ENCODE data around the gene NR2F1. TPM values are rescaled to one million over a fixed set of nuclear protein-coding genes. Genes with fewer than 3 reads are reported as not detected.

NR2F1 gene
- total RNA-seq, 4 donors from 2014 or later: 2.1 to 28.1 (median 7.0) TPM

DNA sequence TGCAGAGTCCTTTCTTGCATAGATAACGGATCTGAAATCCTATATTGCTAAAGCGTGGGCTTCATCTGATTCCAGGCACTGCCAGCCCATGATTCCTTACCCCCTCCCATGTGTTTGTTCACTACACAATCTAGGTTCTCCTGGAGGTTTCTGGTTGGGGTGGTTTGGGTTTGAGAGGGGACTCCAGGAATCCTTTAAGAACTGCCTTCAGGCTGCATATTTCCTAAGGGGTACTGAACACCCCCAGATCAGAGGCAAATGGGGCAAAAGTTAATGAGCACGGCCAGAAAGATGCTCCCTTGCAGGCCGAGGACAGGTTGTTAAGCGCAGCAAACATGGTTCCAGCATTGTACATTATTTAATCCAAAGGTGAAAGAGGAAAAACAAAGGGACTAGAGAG lies 9.9 kb downstream of the NR2F1 start:
- Histone ChIP-seq H3K27ac (no peak overlapping the region), H3K9me3 (peaks cover 0 to 10% (median 0%) of the 10 kb centered on the region in 4 donors), H3K27me3 (peaks cover 0 to 20% of the 10 kb centered on the region in 2 donors), H3K36me3 (no peaks in the 10 kb centered on the region), H3K4me1 (no peaks in the 10 kb centered on the region), H3K4me3 (no peak overlapping the region)
- DNase-seq: no peak
- TF ChIP-seq, protein P1, sequence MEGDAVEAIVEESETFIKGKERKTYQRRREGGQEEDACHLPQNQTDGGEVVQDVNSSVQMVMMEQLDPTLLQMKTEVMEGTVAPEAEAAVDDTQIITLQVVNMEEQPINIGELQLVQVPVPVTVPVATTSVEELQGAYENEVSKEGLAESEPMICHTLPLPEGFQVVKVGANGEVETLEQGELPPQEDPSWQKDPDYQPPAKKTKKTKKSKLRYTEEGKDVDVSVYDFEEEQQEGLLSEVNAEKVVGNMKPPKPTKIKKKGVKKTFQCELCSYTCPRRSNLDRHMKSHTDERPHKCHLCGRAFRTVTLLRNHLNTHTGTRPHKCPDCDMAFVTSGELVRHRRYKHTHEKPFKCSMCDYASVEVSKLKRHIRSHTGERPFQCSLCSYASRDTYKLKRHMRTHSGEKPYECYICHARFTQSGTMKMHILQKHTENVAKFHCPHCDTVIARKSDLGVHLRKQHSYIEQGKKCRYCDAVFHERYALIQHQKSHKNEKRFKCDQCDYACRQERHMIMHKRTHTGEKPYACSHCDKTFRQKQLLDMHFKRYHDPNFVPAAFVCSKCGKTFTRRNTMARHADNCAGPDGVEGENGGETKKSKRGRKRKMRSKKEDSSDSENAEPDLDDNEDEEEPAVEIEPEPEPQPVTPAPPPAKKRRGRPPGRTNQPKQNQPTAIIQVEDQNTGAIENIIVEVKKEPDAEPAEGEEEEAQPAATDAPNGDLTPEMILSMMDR (IDR thresholded peaks at IDR 0.05): no peak
- no peak for TF ChIP-seq POLR2A (IDR thresholded peaks at IDR 0.05)

DNA sequence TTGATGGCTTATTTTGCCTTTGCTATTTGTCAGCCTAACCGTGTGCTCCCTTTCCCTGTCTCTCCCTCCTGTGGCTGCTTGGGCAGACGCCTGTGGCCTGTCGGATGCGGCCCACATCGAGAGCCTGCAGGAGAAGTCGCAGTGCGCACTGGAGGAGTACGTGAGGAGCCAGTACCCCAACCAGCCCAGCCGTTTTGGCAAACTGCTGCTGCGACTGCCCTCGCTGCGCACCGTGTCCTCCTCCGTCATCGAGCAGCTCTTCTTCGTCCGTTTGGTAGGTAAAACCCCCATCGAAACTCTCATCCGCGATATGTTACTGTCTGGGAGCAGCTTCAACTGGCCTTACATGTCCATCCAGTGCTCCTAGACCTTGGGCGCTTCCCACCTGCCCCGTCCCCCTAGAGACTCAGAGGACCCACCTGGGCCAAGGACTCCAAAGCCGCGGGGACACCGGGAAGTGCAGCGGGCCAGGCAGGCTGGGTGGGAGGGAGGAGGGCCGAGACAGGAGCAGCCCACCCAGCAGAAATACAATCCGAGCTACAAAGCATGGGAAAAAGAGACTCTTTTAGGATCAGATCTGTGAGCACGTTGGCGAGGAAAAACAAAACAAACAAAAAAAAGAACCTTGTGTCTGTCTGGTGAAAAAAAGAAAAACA lies 10.6 kb downstream of the NR2F1 start:
- H3K9me3 ChIP-seq: peaks cover 0 to 10% (median 0%) of the 10 kb centered on the region in 4 donors
- TF ChIP-seq POLR2A (IDR thresholded peaks at IDR 0.05): no peak
- TF ChIP-seq, protein P1 (IDR thresholded peaks at IDR 0.05): no peak
- H3K27ac ChIP-seq: no peak overlapping the region
- H3K36me3 ChIP-seq: no peaks in the 10 kb centered on the region
- H3K4me1 ChIP-seq: no peaks in the 10 kb centered on the region
- DNase-seq: no peak
- H3K4me3 ChIP-seq: no peak overlapping the region
- H3K27me3 ChIP-seq: peaks cover 0 to 24% of the 10 kb centered on the region in 2 donors

DNA sequence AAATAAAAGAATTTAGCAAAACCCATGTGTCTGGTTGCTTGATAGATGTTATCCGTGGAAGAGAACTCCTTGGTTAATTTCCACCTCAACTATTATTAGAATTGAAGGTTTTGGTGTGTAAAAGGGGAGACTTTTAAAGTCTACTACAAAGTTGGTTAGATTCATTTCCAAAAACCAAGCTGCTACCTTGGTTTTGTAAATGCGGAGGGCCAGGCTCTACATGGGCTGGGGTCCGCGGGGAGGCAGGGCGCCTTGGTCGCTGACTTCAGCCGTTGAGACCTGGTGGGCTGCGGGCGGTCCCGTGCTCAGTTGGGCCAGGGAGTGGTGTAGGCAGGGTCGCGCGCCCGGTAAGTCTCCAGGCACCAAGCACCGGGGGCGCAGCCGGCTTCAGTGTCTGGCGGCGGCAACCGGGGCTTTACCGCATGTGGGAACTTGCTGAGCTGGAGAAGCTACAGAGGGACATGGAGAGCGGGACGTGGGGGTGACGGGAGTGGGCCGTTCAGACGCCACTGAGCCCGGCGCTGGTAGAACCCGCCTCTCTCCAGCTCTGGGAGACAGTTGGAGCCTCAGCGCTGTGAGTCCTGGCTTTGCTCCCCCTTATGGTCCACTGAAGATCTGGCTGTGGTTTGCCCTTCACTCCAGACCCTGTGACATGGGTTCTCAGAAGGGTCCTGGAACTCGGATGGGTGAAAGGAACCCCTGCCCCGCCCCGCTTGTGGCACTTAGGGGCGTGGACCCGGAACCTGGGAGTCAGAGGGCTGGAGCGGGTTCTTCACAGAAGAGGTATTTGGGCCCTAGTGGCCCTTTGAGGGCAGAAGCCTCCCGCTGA lies 11.8 kb downstream of the NR2F1 start:
- H3K36me3 ChIP-seq: no peaks in the 10 kb centered on the region

DNA sequence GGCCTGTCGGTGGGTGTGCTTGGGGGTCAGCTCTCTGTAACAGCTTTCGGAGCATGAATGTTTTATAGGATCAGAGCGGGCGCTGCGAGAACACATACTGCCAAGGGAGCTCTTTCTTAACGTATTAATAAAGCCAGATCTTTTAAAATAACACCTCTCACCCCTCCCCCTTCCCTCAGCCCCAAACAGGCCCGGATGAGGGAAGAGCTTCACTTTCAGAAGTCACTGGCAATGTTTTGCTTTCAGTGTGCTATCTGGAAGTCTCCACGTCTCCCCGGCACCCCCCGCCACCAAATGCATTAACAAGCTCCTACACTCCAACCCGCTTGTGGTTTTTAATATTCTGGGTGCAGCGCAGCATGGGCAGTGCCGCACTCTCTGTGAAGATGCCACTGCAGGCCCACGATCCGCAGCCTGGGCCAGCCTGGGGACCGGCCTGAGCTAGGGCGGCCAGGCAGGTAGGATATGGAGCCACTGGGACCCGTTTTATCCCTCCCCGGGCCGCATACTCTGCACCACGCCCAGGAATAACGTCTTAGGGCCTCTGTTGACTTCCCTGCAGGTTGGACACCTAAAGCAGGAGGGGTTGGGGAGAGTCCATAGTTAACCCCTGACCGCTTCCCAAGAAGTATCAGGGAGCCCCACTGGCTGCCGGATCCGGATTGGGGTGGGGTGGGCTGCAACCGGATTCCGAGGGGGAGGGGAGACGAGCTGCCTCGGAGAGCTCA lies 12.6 kb downstream of the NR2F1 start:
- DNase-seq: no peak
- H3K27ac ChIP-seq: no peak overlapping the region
- no peak overlapping the region for H3K4me3 ChIP-seq
- peaks cover 0 to 10% (median 0%) of the 10 kb centered on the region in 4 donors for H3K9me3 ChIP-seq
- no peak for TF ChIP-seq POLR2A (IDR thresholded peaks at IDR 0.05)
- TF ChIP-seq, protein P1 (IDR thresholded peaks at IDR 0.05): no peak
- H3K27me3 ChIP-seq: peaks cover 0 to 35% of the 10 kb centered on the region in 2 donors
- H3K4me1 ChIP-seq: no peaks in the 10 kb centered on the region
- no peaks in the 10 kb centered on the region for H3K36me3 ChIP-seq

More for the DNA sequence above, 11.8 kb downstream of the NR2F1 start:
- H3K9me3 ChIP-seq: peaks cover 0 to 10% (median 0%) of the 10 kb centered on the region in 4 donors
- H3K27ac ChIP-seq: no peak overlapping the region
- TF ChIP-seq, protein P1 (IDR thresholded peaks at IDR 0.05): no peak
- TF ChIP-seq POLR2A (IDR thresholded peaks at IDR 0.05): no peak
- peaks cover 0 to 33% of the 10 kb centered on the region in 2 donors for H3K27me3 ChIP-seq
- no peaks in the 10 kb centered on the region for H3K4me1 ChIP-seq
- no peak overlapping the region for H3K4me3 ChIP-seq
- no peak for DNase-seq

DNA sequence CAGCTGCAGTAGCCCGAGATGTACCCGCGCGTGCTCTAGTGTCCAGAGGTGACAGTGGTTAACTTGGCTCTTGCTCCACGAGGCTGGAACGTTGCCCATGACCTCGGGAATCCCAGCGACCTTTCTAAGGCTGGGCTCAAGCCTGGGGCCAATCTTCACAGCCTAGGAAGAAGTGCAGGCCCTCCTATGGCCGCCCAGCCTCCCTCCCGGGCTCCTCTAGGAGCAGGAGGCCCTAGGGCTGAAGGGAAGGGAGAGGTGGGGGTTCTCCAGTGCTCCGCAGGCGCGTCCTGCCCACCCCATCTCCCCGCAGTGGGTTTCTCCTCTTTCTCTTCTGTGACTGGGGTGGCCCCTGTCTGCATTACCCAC lies 13.3 kb downstream of the NR2F1 start:
- Histone ChIP-seq H3K27ac (no peak overlapping the region), H3K4me3 (no peak overlapping the region), H3K4me1 (no peaks in the 10 kb centered on the region), H3K27me3 (peaks cover 0 to 40% of the 10 kb centered on the region in 2 donors), H3K9me3 (peaks cover 0 to 10% (median 0%) of the 10 kb centered on the region in 4 donors), H3K36me3 (no peaks in the 10 kb centered on the region)
- TF ChIP-seq, protein P1 (IDR thresholded peaks at IDR 0.05): no peak
- no peak for TF ChIP-seq POLR2A (IDR thresholded peaks at IDR 0.05)
- DNase-seq: no peak
